Lower leg skin (tissue), 4 donors: ENCODE measurements around the gene RNASEH2A. TPM values are rescaled to one million over a fixed set of nuclear protein-coding genes. Genes with fewer than 3 reads are reported as not detected.

Experiments
- DNase-seq, 2 donors: peaks; one replicate each; pipeline ENCODE4 v3.0.0-alpha.2; 2019; ENCODE audit warnings: low spot score in 2 of 2
- H3K4me3 ChIP-seq: fragments of 200-600 bp; sonication (generic); 2 replicates; pipeline ENCODE4 v1.5.1; 2017; ENCODE audit warnings: mild to moderate bottlenecking, low read depth; ENCODE audit not compliant: poor library complexity, severe bottlenecking
- CTCF ChIP-seq, 3 donors: fragments of 450-650 bp; IDR thresholded peaks; one replicate each; pipeline ENCODE4 v1.5.1; 2016; ENCODE audit warnings: antibody characterized with exemption in 3 of 3, mild to moderate bottlenecking in 3 of 3, moderate library complexity in 2 of 3
- POLR2A ChIP-seq, 2 donors: fragments of 450-650 bp; IDR thresholded peaks; one replicate each; pipeline ENCODE4 v1.6.1; 2016 to 2017; ENCODE audit warnings: antibody characterized with exemption in 2 of 2, mild to moderate bottlenecking in 1 of 2, moderate library complexity in 1 of 2
- WGBS, 2 donors: methylation state at CpG; one replicate each; pipeline ENCODE4 v1.1.5; 2018; 5-methylcytosine and 5-hydroxymethylcytosine counted together
- intact Hi-C: fragments of 100-400 bp; cut with DNase I; formaldehyde crosslinking; loops from one replicate; pipeline ENCODE4 v1.15.0; 2023; ENCODE audit warnings: low total_unique reads
- total RNA-seq, 4 donors: library from RNA; depleted of rRNA; stranded (reverse); fragments of >200 nt; gene quantifications; one replicate each; pipeline ENCODE4 v1.1.0, GENCODE V29; 2016

The RNASEH2A gene
- total RNA-seq, 4 donors from 2014 or later: 3.3 to 7.8 (median 5.9) TPM

GRCh38 chr19:12766051-12766521 lies 40.3 kb upstream of the RNASEH2A start:
- H3K4me3 ChIP-seq: no peak overlapping the region
- 0 to 56% methylated on average over 13 to 30 of the region's 30 CpGs for WGBS, 2 donors
- TF ChIP-seq CTCF (IDR thresholded peaks at IDR 0.05): peak in 1 of 3 donors; percentile 33
- no peak for TF ChIP-seq POLR2A (IDR thresholded peaks at IDR 0.05)
- peak in 1 of 2 donors; percentile 97 for DNase-seq
- intact Hi-C loops: loop anchor here (5.0 kb wide), 2 partner anchors 36 to 76 kb away; partner anchors contain the start of genes PRDX2 and THSD8

GRCh38 chr19:12767150-12767549 lies 39.2 kb upstream of the RNASEH2A start:
- H3K4me3 ChIP-seq: no peak overlapping the region
- WGBS, 2 donors: 91 to 95% methylated on average over 11 of the region's 11 CpGs
- intact Hi-C loops: loop anchor here (5.0 kb wide), 2 partner anchors 35 to 75 kb away; partner anchors contain the start of genes PRDX2 and THSD8
- TF ChIP-seq CTCF (IDR thresholded peaks at IDR 0.05): no peak
- TF ChIP-seq POLR2A (IDR thresholded peaks at IDR 0.05): no peak
- no peak for DNase-seq

GRCh38 chr19:12767666-12768065 lies 38.7 kb upstream of the RNASEH2A start:
- intact Hi-C loops: loop anchor here (5.0 kb wide), 2 partner anchors 35 to 75 kb away; partner anchors contain the start of genes PRDX2 and THSD8
- no peak overlapping the region for H3K4me3 ChIP-seq
- DNase-seq: no peak
- WGBS, 2 donors: 95 to 96% methylated on average over 15 of the region's 15 CpGs
- no peak for TF ChIP-seq POLR2A (IDR thresholded peaks at IDR 0.05)

- intact Hi-C loops: loop anchor here (5.0 kb wide), 2 partner anchors 33 to 73 kb away; partner anchors contain the start of genes PRDX2 and THSD8
- DNase-seq: no peak
- 47 to 55% methylated on average over 8 to 37 of the region's 37 CpGs for WGBS, 2 donors
- no peak overlapping the region for H3K4me3 ChIP-seq
- TF ChIP-seq CTCF (IDR thresholded peaks at IDR 0.05) (no peak), POLR2A (IDR thresholded peaks at IDR 0.05) (no peak)
Measured at GRCh38 chr19:12769689-12770088, 36.7 kb upstream of the RNASEH2A start.

- TF ChIP-seq CTCF (IDR thresholded peaks at IDR 0.05) (no peak), POLR2A (IDR thresholded peaks at IDR 0.05) (no peak)
- no peak for DNase-seq
- intact Hi-C loops: no loop called here
- 98% methylated on average over 12 to 13 of the region's 13 CpGs for WGBS, 2 donors
- H3K4me3 ChIP-seq: no peak overlapping the region
Measured at GRCh38 chr19:12770922-12771321, 35.5 kb upstream of the RNASEH2A start.

- WGBS, 2 donors: 55 to 70% methylated on average over 4 of the region's 4 CpGs
- intact Hi-C loops: no loop called here
- no peak overlapping the region for H3K4me3 ChIP-seq
- no peak for DNase-seq
- TF ChIP-seq CTCF (IDR thresholded peaks at IDR 0.05) (no peak), POLR2A (IDR thresholded peaks at IDR 0.05) (no peak)
Measured at GRCh38 chr19:12772323-12772722, 34.1 kb upstream of the RNASEH2A start.
